Dendritic cell treated with granulocyte-macrophage colony-stimulating factor and Interleukin-4, amounts not matched to agents 40 ng/mL and 50 ng/mL, for 4 days (primary cell): Measurements from ENCODE around the gene KRTAP6-2.

Experiments used
- H3K27ac Mint-ChIP-seq: one replicate; pipeline ENCODE4 v1.8.0; 2022; ENCODE audit warnings: mild to moderate bottlenecking, mixed read lengths
- H3K27me3 Mint-ChIP-seq: one replicate; pipeline ENCODE4 v1.8.0; 2022; ENCODE audit warnings: mild to moderate bottlenecking, mixed read lengths
- H3K36me3 Mint-ChIP-seq: one replicate; pipeline ENCODE4 v1.8.0; 2022; ENCODE audit warnings: low read depth, mixed read lengths
- H3K4me1 Mint-ChIP-seq: one replicate; pipeline ENCODE4 v1.8.0; 2022; ENCODE audit warnings: low read depth, mixed read lengths
- H3K4me3 Mint-ChIP-seq: one replicate; pipeline ENCODE4 v1.8.0; 2022; ENCODE audit warnings: mild to moderate bottlenecking, moderate library complexity, mixed read lengths
- H3K9me3 Mint-ChIP-seq: one replicate; pipeline ENCODE4 v1.8.0; 2022; ENCODE audit warnings: mixed read lengths
- intact Hi-C: fragments of 100-400 bp; cut with micrococcal nuclease; formaldehyde crosslinking; loops from one replicate; pipeline ENCODE4 v1.15.0; 2022

The KRTAP6-2 gene

DNA sequence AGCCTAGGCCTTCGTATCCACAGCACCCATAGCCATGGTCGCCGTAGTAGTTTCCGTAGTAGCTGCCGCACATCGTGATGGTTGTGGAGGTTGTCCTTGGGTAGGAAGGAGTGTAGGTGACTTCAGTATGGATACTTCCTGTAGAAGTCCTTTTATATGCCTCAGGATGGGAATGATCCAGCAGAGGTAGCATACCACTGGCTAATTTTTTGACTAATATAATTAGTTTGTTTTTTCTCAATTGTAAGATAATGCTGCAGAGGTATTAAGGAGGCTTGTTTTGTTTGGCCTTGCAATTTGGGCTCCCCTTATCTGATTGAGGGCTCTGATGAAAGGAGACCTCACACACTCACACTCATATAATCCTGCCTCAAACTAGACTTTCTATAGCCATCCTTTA is at the start of gene KRTAP6-2:
TSS of gene KRTAP6-2 (minus strand) at position 101 of the 400 bp plus-strand sequence. CDS start at position 73, 28 bp downstream.
- intact Hi-C loops = no loop called here
- Mint-ChIP-seq H3K4me1 (no peaks in the 10 kb centered on the region), H3K4me3 (no peak within 1 kb of the TSS), H3K9me3 (peaks cover 31% of the 10 kb centered on the region), H3K36me3 (no peaks in the 10 kb centered on the region), H3K27ac (no peak within 1 kb of the TSS), H3K27me3 (no peaks in the 10 kb centered on the region)

GRCh38 chr21:30646904-30647414 is 48.3 kb upstream of the KRTAP6-2 start:
- intact Hi-C loops = no loop called here
- Mint-ChIP-seq H3K27ac (no peak overlapping the region), H3K36me3 (no peaks in the 10 kb centered on the region), H3K4me3 (no peak overlapping the region), H3K27me3 (no peaks in the 10 kb centered on the region), H3K9me3 (peaks cover 43% of the 10 kb centered on the region), H3K4me1 (no peaks in the 10 kb centered on the region)

DNA sequence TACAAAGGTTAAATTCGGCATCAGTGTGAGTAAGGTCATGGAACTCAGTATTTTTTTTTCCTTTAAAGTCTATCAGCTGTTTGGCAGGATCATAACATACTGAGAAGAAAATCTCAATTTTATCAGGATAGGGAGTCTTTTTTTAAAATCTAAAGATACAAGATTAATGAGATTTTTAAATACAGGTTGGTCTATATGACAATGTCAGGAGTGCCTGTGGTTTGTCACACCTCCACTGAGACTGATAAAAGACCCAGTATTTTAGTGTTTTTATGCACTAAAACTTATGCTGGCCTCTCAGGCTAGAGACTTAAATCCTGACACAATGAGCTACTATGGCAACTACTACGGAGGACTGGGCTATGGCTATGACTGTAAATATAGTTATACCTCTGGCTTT is 43.9 kb upstream of the KRTAP6-2 start, which contains the start of gene KRTAP20-3:
TSS of gene KRTAP20-3 (plus strand) at position 301 of the 400 bp plus-strand sequence.
- Mint-ChIP-seq H3K36me3 (no peaks in the 10 kb centered on the region), H3K4me3 (no peak within 1 kb of the TSS), H3K9me3 (peaks cover 49% of the 10 kb centered on the region), H3K4me1 (no peaks in the 10 kb centered on the region), H3K27me3 (no peaks in the 10 kb centered on the region), H3K27ac (no peak within 1 kb of the TSS)
- intact Hi-C loops = no loop called here

- no peak overlapping the region for H3K27ac Mint-ChIP-seq
- H3K9me3 Mint-ChIP-seq = peaks cover 30% of the 10 kb centered on the region
- no peaks in the 10 kb centered on the region for H3K36me3 Mint-ChIP-seq
- intact Hi-C loops = no loop called here
- no peak overlapping the region for H3K4me3 Mint-ChIP-seq
- H3K4me1 Mint-ChIP-seq = no peaks in the 10 kb centered on the region
- no peaks in the 10 kb centered on the region for H3K27me3 Mint-ChIP-seq
Measured at GRCh38 chr21:30638686-30639085, 40.0 kb upstream of the KRTAP6-2 start.

DNA sequence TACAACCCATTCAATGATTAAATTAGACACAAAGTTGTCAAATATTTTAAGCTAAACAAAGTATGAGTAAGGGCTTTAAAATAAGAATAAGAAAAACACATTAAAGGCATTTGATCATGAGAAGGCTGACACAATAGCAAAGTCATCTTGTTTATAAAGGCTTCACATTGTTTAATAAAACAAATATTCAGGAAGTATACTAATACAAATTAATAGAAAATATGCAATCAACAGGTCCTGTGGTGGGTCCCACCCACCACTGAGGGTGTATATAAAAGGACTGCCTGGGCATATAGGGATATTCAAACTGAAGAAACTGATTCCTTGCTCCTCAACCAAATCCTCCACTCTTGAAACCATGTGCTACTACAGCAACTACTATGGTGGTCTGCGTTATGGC is 36.2 kb upstream of the KRTAP6-2 start, which contains the start of gene KRTAP20-2:
TSS of gene KRTAP20-2 (plus strand) at position 301 of the 400 bp plus-strand sequence. CDS start at position 359, 58 bp downstream.
- intact Hi-C loops = no loop called here
- no peaks in the 10 kb centered on the region for H3K4me1 Mint-ChIP-seq
- H3K27me3 Mint-ChIP-seq = no peaks in the 10 kb centered on the region
- H3K36me3 Mint-ChIP-seq = no peaks in the 10 kb centered on the region
- no peak within 1 kb of the TSS for H3K27ac Mint-ChIP-seq
- no peak within 1 kb of the TSS for H3K4me3 Mint-ChIP-seq
- H3K9me3 Mint-ChIP-seq = peaks cover 26% of the 10 kb centered on the region

DNA sequence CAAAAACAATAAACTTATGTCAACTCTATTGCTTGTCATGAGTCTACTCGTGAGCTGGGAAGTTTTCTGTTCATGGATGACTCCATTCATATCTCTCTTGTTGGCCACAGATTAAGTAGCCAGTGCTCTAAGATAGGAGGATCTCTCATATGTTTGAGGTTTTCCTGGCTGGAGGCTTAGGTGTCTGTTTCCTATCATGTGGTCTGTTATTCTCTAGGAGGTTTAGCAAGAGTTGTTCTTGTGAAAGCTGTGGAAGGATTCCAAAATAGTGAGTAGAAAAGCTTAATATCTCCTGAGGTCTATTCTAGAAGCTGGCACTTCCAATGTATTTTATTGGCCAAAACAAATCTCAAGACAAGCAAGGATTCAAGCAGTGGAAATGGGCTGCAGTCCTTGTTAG is 30.5 kb upstream of the KRTAP6-2 start:
- Mint-ChIP-seq H3K9me3 (peaks cover 34% of the 10 kb centered on the region), H3K4me3 (no peak overlapping the region), H3K36me3 (no peaks in the 10 kb centered on the region), H3K27me3 (no peaks in the 10 kb centered on the region), H3K27ac (no peak overlapping the region), H3K4me1 (no peaks in the 10 kb centered on the region)
- intact Hi-C loops = no loop called here

- H3K4me1 Mint-ChIP-seq = no peaks in the 10 kb centered on the region
- no peak overlapping the region for H3K27ac Mint-ChIP-seq
- no peaks in the 10 kb centered on the region for H3K36me3 Mint-ChIP-seq
- no peak overlapping the region for H3K4me3 Mint-ChIP-seq
- H3K27me3 Mint-ChIP-seq = no peaks in the 10 kb centered on the region
- intact Hi-C loops = no loop called here
- H3K9me3 Mint-ChIP-seq = peaks cover 45% of the 10 kb centered on the region
Measured at GRCh38 chr21:30628109-30628508, 29.4 kb upstream of the KRTAP6-2 start.

GRCh38 chr21:30625449-30626165 is 26.9 kb upstream of the KRTAP6-2 start:
- Mint-ChIP-seq H3K4me3 (no peak overlapping the region), H3K9me3 (peaks cover 34% of the 10 kb centered on the region), H3K27me3 (no peaks in the 10 kb centered on the region), H3K36me3 (no peaks in the 10 kb centered on the region), H3K27ac (no peak overlapping the region), H3K4me1 (no peaks in the 10 kb centered on the region)
- intact Hi-C loops = no loop called here

- Mint-ChIP-seq H3K27me3 (no peaks in the 10 kb centered on the region), H3K36me3 (no peaks in the 10 kb centered on the region), H3K27ac (no peak overlapping the region), H3K4me1 (no peaks in the 10 kb centered on the region), H3K4me3 (no peak overlapping the region), H3K9me3 (peaks cover 32% of the 10 kb centered on the region)
- intact Hi-C loops = no loop called here
Measured at GRCh38 chr21:30623362-30623761, 24.7 kb upstream of the KRTAP6-2 start.

- Mint-ChIP-seq H3K4me3 (no peak within 1 kb of the TSS), H3K4me1 (no peaks in the 10 kb centered on the region), H3K27me3 (no peaks in the 10 kb centered on the region), H3K27ac (no peak within 1 kb of the TSS), H3K9me3 (peaks cover 30% of the 10 kb centered on the region), H3K36me3 (no peaks in the 10 kb centered on the region)
- intact Hi-C loops = no loop called here
Measured at GRCh38 chr21:30620522-30620921, 21.8 kb upstream of the KRTAP6-2 start, which contains the start of gene KRTAP20-4. Gene KRTAP20-4, plus strand, starts transcription at chr21:30620627.

DNA sequence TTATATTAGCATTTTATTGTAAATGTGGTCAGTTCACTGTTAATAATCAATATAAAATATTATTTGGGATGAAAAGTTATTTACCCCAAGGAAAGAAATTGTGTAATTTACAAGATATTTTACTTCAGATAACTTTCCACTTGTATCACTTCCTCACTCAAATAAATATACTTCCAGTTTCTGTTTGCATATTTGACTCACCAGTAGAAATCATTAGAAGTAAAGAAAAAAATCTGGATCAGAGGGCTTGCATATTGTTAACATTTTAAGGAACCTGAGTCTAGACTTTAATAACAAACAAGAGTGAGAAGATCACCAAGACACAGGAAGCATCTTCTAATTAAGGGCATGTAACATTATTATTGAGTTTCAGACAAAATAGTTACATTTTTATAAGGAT is 21.4 kb upstream of the KRTAP6-2 start:
- no peak overlapping the region for H3K27ac Mint-ChIP-seq
- no peak overlapping the region for H3K4me3 Mint-ChIP-seq
- intact Hi-C loops = no loop called here
- H3K4me1 Mint-ChIP-seq = no peaks in the 10 kb centered on the region
- peaks cover 27% of the 10 kb centered on the region for H3K9me3 Mint-ChIP-seq
- H3K36me3 Mint-ChIP-seq = no peaks in the 10 kb centered on the region
- H3K27me3 Mint-ChIP-seq = no peaks in the 10 kb centered on the region

- H3K9me3 Mint-ChIP-seq = peaks cover 9% of the 10 kb centered on the region
- no peak within 1 kb of the TSS for H3K4me3 Mint-ChIP-seq
- intact Hi-C loops = no loop called here
- H3K36me3 Mint-ChIP-seq = no peaks in the 10 kb centered on the region
- H3K27me3 Mint-ChIP-seq = no peaks in the 10 kb centered on the region
- no peak within 1 kb of the TSS for H3K27ac Mint-ChIP-seq
- no peaks in the 10 kb centered on the region for H3K4me1 Mint-ChIP-seq
Measured at GRCh38 chr21:30616125-30616524, 17.4 kb upstream of the KRTAP6-2 start, which contains the start of gene KRTAP20-1. Gene KRTAP20-1, plus strand, starts transcription at chr21:30616425. Its CDS starts 30 bp downstream, at chr21:30616455.

DNA sequence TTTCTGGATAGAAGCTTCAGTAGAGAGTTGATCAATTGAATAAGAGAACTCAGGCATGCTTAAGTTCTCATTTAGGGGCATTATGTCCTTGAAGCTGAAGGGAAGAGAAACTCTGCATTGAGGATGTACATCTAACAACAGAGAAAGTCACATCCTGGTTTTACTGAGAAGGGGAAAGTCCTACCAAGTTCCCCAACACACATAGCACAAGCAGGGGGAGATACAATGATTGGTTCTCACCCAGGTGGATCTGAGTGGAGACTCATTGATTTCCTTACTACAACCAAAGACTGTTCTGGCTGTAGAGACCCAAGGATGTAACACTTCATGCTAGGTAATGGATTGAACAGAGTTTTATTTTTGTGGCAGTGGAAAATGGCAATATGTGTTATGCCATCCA is 16.5 kb upstream of the KRTAP6-2 start:
- intact Hi-C loops = no loop called here
- Mint-ChIP-seq H3K4me1 (no peaks in the 10 kb centered on the region), H3K27ac (no peak overlapping the region), H3K4me3 (no peak overlapping the region), H3K27me3 (no peaks in the 10 kb centered on the region), H3K36me3 (no peaks in the 10 kb centered on the region), H3K9me3 (peaks cover 15% of the 10 kb centered on the region)

GRCh38 chr21:30613836-30614235 is 15.1 kb upstream of the KRTAP6-2 start, which contains the start of gene KRTAP6-1:
Gene KRTAP6-1, minus strand, starts transcription at chr21:30613930. Its CDS starts 26 bp downstream, at chr21:30613904.
- Mint-ChIP-seq H3K4me3 (no peak within 1 kb of the TSS), H3K27ac (no peak within 1 kb of the TSS), H3K36me3 (no peaks in the 10 kb centered on the region), H3K4me1 (no peaks in the 10 kb centered on the region), H3K27me3 (no peaks in the 10 kb centered on the region), H3K9me3 (peaks cover 15% of the 10 kb centered on the region)
- intact Hi-C loops = no loop called here
